GM21528 (cell line): ENCODE results near the gene JPH3.
"Not testable (repeated sequence)": the region's sequence is repeated elsewhere in the genome, so short reads cannot be mapped to it uniquely, and the experiment has no call there.

Source experiments
- ATAC-seq: cut with Tn5 transposase; IDR thresholded peaks from one replicate; pipeline ENCODE4 v1.9.1; 2021; ENCODE audit warnings: mild to moderate bottlenecking, moderate library complexity; ENCODE audit not compliant: unreplicated experiment, low FRiP score

Gene JPH3

GRCh38 chr16:87675111-87675719, 72.9 kb downstream of the JPH3 start:
- no peak for ATAC-seq

GRCh38 chr16:87677830-87678229, 75.5 kb downstream of the JPH3 start:
- ATAC-seq, result no peak

GRCh38 chr16:87678618-87679017, 76.3 kb downstream of the JPH3 start:
- no peak for ATAC-seq

- ATAC-seq, result no peak
These were observed 77.4 kb downstream of the JPH3 start for GRCh38 chr16:87679593-87680271.

GRCh38 chr16:87680272-87680644, 78.0 kb downstream of the JPH3 start:
- no peak for ATAC-seq

GRCh38 chr16:87681051-87681602, 78.8 kb downstream of the JPH3 start:
- ATAC-seq, result not testable (repeated sequence)

GRCh38 chr16:87681981-87682570, 79.8 kb downstream of the JPH3 start:
- no peak for ATAC-seq

GRCh38 chr16:87682852-87683399, 80.6 kb downstream of the JPH3 start:
- ATAC-seq, result no peak

- no peak for ATAC-seq
These were observed 81.9 kb downstream of the JPH3 start for GRCh38 chr16:87684106-87684677.

- ATAC-seq, result no peak
These were observed 82.5 kb downstream of the JPH3 start for GRCh38 chr16:87684711-87685404.

GRCh38 chr16:87685405-87685755, 83.1 kb downstream of the JPH3 start:
- no peak for ATAC-seq

- ATAC-seq, result no peak
These were observed 83.5 kb downstream of the JPH3 start for GRCh38 chr16:87685766-87686165.

- no peak for ATAC-seq
These were observed 84.4 kb downstream of the JPH3 start for GRCh38 chr16:87686697-87687096.

- ATAC-seq, result no peak
These were observed 85.0 kb downstream of the JPH3 start for GRCh38 chr16:87687126-87687910.

- ATAC-seq, result no peak
These were observed 85.8 kb downstream of the JPH3 start for GRCh38 chr16:87687998-87688529.

- ATAC-seq, result no peak
These were observed 86.8 kb downstream of the JPH3 start for GRCh38 chr16:87688876-87689815.

GRCh38 chr16:87689956-87690465, 87.7 kb downstream of the JPH3 start:
- ATAC-seq, result no peak
